Fibroblast of mammary gland (primary cell): ENCODE data around the gene GIMAP6.

ENCODE experiments used
- DNase-seq: peaks from one replicate; pipeline ENCODE4 v3.0.0-alpha.2; 2010; ENCODE audit warnings: low read depth
- H3K4me3 ChIP-seq: 2 replicates; pipeline ENCODE4 v1.5.1; 2011; ENCODE audit warnings: low read depth, mild to moderate bottlenecking, low read length, moderate library complexity; ENCODE audit not compliant: control insufficient read depth
- CTCF ChIP-seq: conservative IDR thresholded peaks from 2 replicates; pipeline ENCODE4 v1.5.1; 2011; ENCODE audit warnings: low read depth, low read length, inconsistent platforms; ENCODE audit not compliant: control insufficient read depth, insufficient read depth

The GIMAP6 gene

GRCh38 chr7:150595361-150595760 is 36.8 kb downstream of the GIMAP6 start:
- no peak for DNase-seq
- H3K4me3 ChIP-seq, result no peak overlapping the region
- TF ChIP-seq CTCF, result no peak

- H3K4me3 ChIP-seq, result no peak overlapping the region
- no peak for TF ChIP-seq CTCF
- DNase-seq, result no peak
Measured at GRCh38 chr7:150594805-150595204, 37.4 kb downstream of the GIMAP6 start.

GRCh38 chr7:150587551-150587950 is 44.6 kb downstream of the GIMAP6 start:
- H3K4me3 ChIP-seq, result no peak overlapping the region
- DNase-seq, result no peak

GRCh38 chr7:150586785-150587152 is 45.4 kb downstream of the GIMAP6 start:
- H3K4me3 ChIP-seq, result no peak overlapping the region
- no peak for TF ChIP-seq CTCF
- DNase-seq, result no peak

More at GRCh38 chr7:150587551-150587950, 44.6 kb downstream of the GIMAP6 start:
- TF ChIP-seq CTCF, result no peak

GRCh38 chr7:150586068-150586784 is 46.0 kb downstream of the GIMAP6 start:
- TF ChIP-seq CTCF, result no peak
- no peak for DNase-seq
- H3K4me3 ChIP-seq, result no peak overlapping the region

GRCh38 chr7:150585199-150585598 is 47.0 kb downstream of the GIMAP6 start:
- no peak for TF ChIP-seq CTCF
- DNase-seq, result no peak
- no peak overlapping the region for H3K4me3 ChIP-seq
